Breast epithelium (tissue), 4 donors: Measurements from ENCODE around the gene ISCU. TPM values are rescaled to one million over a fixed set of nuclear protein-coding genes. Genes with fewer than 3 reads are reported as not detected.

Experiments
- DNase-seq, 2 donors: peaks; one replicate each; pipeline ENCODE4 v3.0.0-alpha.2; 2019; ENCODE audit warnings: low spot score in 2 of 2
- H3K27ac ChIP-seq, 2 donors: fragments of 200-600 bp; sonication (generic) in 1 of 2; one replicate each; pipeline ENCODE4 v1.5.1; 2016 to 2019; ENCODE audit warnings: mild to moderate bottlenecking in 1 of 2
- H3K27me3 ChIP-seq, 2 donors: fragments of 200-600 bp; sonication (generic) in 1 of 2; one replicate each; pipeline versions ENCODE4 v1.5.1 to v1.6.0; 2017 to 2019; ENCODE audit warnings: control low read depth in 1 of 2, mild to moderate bottlenecking in 1 of 2
- H3K36me3 ChIP-seq: fragments of 200-600 bp; one replicate; pipeline ENCODE4 v1.5.1; 2019
- H3K4me1 ChIP-seq, 2 donors: fragments of 200-600 bp; sonication (generic); one replicate each; pipeline ENCODE4 v1.5.1; 2016 to 2019; ENCODE audit warnings: control low read depth in 1 of 2
- H3K4me3 ChIP-seq, 3 donors: fragments of 200-600 bp; sonication (generic); 1 replicate in 2 of 3; 2 replicates in 1 of 3; pipeline ENCODE4 v1.5.1; 2016 to 2019; ENCODE audit warnings: mild to moderate bottlenecking in 3 of 3, moderate library complexity in 2 of 3
- H3K9me3 ChIP-seq, 2 donors: fragments of 200-600 bp; sonication (generic) in 1 of 2; one replicate each; pipeline ENCODE4 v1.5.1; 2016 to 2019; ENCODE audit warnings: control low read depth in 1 of 2
- POLR2A ChIP-seq: fragments of 450-650 bp; IDR thresholded peaks from one replicate; pipeline ENCODE4 v1.6.1; 2016; ENCODE audit warnings: antibody characterized with exemption, mild to moderate bottlenecking, moderate library complexity
- POLR2AphosphoS5 ChIP-seq, 3 donors: sonication (generic); formaldehyde crosslinking; IDR thresholded peaks; one replicate each; pipeline ENCODE4 v1.6.1; 2017; ENCODE audit warnings: antibody characterized with exemption in 3 of 3
- intact Hi-C: fragments of 100-400 bp; cut with DNase I; formaldehyde crosslinking; loops from one replicate; pipeline ENCODE4 v1.15.1; 2023; ENCODE audit warnings: low total_unique reads
- total RNA-seq, 3 donors: library from RNA; depleted of rRNA; stranded (reverse); fragments of >200 nt; gene quantifications; one replicate each; pipeline ENCODE4 v1.1.0, GENCODE V29; 2016
- TF ChIP-seq, protein P1 (sequence below), 3 donors: fragments of 450-650 bp; IDR thresholded peaks; one replicate each; pipeline ENCODE4 v1.5.1; 2016 to 2017; ENCODE audit warnings: antibody characterized with exemption in 3 of 3, mild to moderate bottlenecking in 3 of 3, moderate library complexity in 3 of 3

The ISCU gene
- total RNA-seq, 3 donors from 2014 or later: 220 to 328 (median 227) TPM

DNA sequence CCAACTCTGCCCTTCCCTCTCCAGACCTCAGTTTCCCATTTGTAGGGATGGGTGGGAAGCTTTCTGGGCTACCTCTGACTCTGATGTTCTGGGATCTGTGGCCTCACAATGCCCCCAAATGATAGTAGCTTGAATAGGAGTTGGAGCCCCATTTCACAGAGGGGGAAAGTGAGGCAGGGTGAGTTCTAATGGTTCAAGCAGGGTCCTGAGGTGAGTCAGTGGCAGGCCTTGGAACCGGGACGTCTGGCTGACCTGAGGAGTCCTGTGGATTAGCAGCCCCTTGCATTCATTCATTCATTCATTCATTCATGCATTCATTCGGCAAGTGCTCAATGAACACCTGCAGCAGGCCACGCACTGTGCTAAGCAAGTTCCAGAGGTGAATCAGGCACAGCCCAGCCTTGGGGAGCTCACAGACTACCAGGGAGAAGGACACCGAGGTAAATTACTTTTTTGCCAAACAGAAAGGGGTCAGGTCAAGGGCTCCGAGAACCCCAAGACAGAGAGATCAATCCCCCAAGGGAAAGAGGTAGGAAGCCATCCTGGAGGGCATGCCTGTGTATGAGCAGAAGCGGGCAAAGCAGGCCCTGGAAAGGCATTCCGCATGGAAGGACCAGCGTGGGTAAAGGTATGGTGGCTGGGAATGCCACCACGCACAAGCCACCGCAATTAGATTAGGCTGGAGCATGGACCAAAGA lies 36.3 kb downstream of the ISCU start:
- peak overlapping the region; percentile 1 to 83 for H3K27ac ChIP-seq
- H3K4me3 ChIP-seq: peak overlapping the region in 2 of 3 donors; percentile 49 to 65
- intact Hi-C loops: no loop called here
- no peak for DNase-seq
- H3K27me3 ChIP-seq: no peaks in the 10 kb centered on the region
- no peak for TF ChIP-seq POLR2AphosphoS5 (IDR thresholded peaks at IDR 0.05)
- H3K36me3 ChIP-seq: no peaks in the 10 kb centered on the region
- no peaks in the 10 kb centered on the region for H3K4me1 ChIP-seq
- no peaks in the 10 kb centered on the region for H3K9me3 ChIP-seq

DNA sequence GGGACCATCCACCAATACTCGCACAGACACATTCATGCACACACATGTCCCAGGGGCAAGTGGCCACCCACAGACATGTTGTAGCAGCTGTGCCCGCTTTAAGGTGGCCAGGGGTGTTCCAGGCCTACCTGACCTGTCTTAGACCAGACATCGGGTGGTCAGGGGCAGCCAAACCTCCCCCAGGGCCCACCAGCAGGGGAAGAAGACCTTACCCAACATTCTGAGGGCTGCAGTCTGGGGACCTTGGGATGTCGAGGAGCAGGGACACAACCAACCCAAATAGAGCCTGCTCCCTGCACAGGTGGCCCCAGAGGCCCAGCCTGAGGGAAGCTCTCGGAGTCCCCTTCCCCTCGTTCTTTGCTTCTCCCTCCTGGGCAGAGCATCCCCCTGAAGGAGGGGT lies 37.1 kb downstream of the ISCU start:
- Histone ChIP-seq H3K9me3 (no peaks in the 10 kb centered on the region), H3K36me3 (no peaks in the 10 kb centered on the region), H3K27me3 (no peaks in the 10 kb centered on the region), H3K4me1 (no peaks in the 10 kb centered on the region), H3K27ac (peak overlapping the region in 1 of 2 donors; percentile 25), H3K4me3 (no peak overlapping the region)
- intact Hi-C loops: no loop called here
- no peak for DNase-seq
- TF ChIP-seq, protein P1, sequence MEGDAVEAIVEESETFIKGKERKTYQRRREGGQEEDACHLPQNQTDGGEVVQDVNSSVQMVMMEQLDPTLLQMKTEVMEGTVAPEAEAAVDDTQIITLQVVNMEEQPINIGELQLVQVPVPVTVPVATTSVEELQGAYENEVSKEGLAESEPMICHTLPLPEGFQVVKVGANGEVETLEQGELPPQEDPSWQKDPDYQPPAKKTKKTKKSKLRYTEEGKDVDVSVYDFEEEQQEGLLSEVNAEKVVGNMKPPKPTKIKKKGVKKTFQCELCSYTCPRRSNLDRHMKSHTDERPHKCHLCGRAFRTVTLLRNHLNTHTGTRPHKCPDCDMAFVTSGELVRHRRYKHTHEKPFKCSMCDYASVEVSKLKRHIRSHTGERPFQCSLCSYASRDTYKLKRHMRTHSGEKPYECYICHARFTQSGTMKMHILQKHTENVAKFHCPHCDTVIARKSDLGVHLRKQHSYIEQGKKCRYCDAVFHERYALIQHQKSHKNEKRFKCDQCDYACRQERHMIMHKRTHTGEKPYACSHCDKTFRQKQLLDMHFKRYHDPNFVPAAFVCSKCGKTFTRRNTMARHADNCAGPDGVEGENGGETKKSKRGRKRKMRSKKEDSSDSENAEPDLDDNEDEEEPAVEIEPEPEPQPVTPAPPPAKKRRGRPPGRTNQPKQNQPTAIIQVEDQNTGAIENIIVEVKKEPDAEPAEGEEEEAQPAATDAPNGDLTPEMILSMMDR (IDR thresholded peaks at IDR 0.05): no peak
- TF ChIP-seq POLR2A (no peak), POLR2AphosphoS5 (IDR thresholded peaks at IDR 0.05) (no peak)

DNA sequence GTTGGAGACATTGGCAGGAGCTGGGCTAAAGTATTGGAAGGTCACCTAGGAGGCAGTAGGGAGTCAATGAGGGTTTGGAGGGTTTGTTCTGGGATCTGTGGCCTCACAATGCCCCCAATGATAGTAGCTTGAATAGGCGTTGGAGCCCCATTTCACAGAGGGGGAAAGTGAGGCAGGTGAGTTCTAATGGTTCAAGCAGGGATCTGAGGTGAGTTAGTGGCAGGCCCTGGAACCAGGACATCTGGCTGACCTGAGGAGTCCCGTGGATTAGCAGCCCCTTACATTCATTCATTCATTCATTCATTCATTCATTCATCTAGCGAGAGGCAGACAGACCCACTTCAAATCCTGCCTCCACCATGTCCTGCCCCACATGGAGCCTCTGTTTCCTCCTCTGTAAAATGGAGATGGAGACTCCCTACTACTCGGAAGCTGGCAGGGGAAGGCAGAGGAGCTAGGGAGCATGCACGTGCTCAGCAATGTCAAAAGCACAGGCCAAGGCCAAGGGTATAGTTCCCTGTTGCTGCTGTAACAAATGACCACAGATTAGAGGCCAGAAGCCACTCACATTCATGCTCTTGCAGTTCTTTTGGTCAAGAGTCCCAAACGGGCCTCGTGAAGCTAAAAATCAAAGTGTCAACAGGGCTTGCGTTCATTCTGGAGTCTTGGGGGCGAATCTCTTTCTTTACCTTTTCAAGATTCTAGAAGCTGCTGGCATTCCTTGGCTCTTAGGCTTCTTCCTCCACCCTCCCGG lies 37.7 kb downstream of the ISCU start:
- Histone ChIP-seq H3K27me3 (no peaks in the 10 kb centered on the region), H3K27ac (peak overlapping the region in 1 of 2 donors; percentile 25), H3K36me3 (no peaks in the 10 kb centered on the region), H3K4me1 (no peaks in the 10 kb centered on the region), H3K4me3 (no peak overlapping the region), H3K9me3 (no peaks in the 10 kb centered on the region)
- intact Hi-C loops: no loop called here
- DNase-seq: no peak
- no peak for TF ChIP-seq POLR2AphosphoS5 (IDR thresholded peaks at IDR 0.05)
- TF ChIP-seq POLR2A: no peak
- TF ChIP-seq, protein P1 (IDR thresholded peaks at IDR 0.05): no peak

DNA sequence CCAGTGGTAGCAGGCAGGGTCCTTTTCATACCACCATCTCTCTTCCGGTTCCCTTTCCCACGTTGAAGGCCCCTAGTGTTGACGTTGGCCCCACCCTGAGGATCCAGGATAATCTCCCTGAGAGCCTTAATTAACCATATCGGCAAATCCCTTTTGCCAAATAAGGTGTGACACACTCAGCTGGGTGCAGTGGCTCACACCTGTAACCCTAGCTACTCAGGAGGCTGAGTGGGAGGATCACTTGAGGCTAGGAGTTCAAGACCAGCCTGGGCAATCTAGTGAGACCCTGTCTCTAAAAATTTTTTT lies 38.3 kb downstream of the ISCU start:
- Histone ChIP-seq H3K4me1 (no peaks in the 10 kb centered on the region), H3K27ac (no peak overlapping the region), H3K27me3 (no peaks in the 10 kb centered on the region), H3K4me3 (no peak overlapping the region), H3K9me3 (no peaks in the 10 kb centered on the region), H3K36me3 (no peaks in the 10 kb centered on the region)
- intact Hi-C loops: no loop called here
- no peak for DNase-seq
- no peak for TF ChIP-seq POLR2A
- TF ChIP-seq, protein P1 (IDR thresholded peaks at IDR 0.05): no peak
- TF ChIP-seq POLR2AphosphoS5 (IDR thresholded peaks at IDR 0.05): no peak

DNA sequence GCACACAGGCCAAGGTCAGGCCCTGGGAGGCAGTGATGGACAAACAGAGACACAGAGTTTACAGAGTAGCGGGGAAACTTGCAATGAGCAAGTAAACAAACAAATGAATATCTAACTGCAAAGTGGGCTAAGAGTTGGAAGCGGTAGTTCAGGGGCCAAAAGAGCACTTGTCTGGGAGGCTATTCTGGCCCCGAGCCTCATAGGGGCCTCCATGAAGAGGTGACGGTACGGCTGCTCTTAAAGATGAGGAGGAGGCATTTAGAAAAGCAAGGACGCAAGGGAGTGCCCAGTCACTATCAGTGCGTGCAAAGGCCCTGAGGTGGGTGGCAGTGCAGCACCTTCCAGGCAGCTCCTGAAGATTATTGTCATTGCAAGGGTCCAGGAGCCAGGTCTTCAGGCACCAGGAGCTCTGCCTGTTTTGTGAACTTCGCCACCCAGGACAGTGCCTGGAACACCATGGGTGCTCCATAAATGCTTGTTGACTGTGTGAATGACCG lies 39.9 kb downstream of the ISCU start:
- H3K27ac ChIP-seq: no peak overlapping the region
- no peaks in the 10 kb centered on the region for H3K4me1 ChIP-seq
- no peak overlapping the region for H3K4me3 ChIP-seq
- no peaks in the 10 kb centered on the region for H3K27me3 ChIP-seq
- TF ChIP-seq, protein P1 (IDR thresholded peaks at IDR 0.05): no peak
- intact Hi-C loops: no loop called here
- DNase-seq: no peak
- H3K9me3 ChIP-seq: no peaks in the 10 kb centered on the region
- no peaks in the 10 kb centered on the region for H3K36me3 ChIP-seq
